ENCODE data around the gene BBOF1.

The BBOF1 gene

DNA sequence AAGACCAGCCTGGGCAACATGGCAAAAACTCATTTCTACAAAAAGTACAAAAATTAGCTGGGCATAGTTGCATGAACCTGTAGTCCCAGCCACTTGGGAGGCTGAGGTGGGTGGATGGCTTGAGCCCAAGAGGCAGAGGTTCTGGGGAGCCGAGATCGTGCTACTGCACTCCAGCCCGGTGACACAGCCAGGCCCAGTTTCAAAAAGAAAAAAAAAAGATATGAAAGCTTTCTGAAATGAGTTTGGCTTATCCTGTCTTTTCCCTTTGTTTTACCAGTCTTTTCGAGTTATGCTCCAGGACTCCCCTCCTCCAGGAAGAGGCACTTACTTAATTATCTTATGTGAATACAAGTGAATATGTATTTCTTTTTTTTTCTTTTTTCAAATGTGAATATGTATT is 3.2 kb downstream of the BBOF1 start:
- in situ Hi-C loops (cut with HindIII; ENCODE audit: low sequenced_read_pairs): no loop called here

- in situ Hi-C loops (cut with HindIII; ENCODE audit: low sequenced_read_pairs): no loop called here
Observed at GRCh38 chr14:74029136-74029535, 10.0 kb downstream of the BBOF1 start.

GRCh38 chr14:74034572-74034971 is 15.4 kb downstream of the BBOF1 start:
- in situ Hi-C loops (cut with HindIII; ENCODE audit: low sequenced_read_pairs): no loop called here

- in situ Hi-C loops (cut with HindIII; ENCODE audit: low sequenced_read_pairs): no loop called here
Observed at GRCh38 chr14:74035556-74035955, 16.4 kb downstream of the BBOF1 start.

- in situ Hi-C loops (cut with HindIII; ENCODE audit: low sequenced_read_pairs): no loop called here
Observed at GRCh38 chr14:74038020-74038859, 19.1 kb downstream of the BBOF1 start.

DNA sequence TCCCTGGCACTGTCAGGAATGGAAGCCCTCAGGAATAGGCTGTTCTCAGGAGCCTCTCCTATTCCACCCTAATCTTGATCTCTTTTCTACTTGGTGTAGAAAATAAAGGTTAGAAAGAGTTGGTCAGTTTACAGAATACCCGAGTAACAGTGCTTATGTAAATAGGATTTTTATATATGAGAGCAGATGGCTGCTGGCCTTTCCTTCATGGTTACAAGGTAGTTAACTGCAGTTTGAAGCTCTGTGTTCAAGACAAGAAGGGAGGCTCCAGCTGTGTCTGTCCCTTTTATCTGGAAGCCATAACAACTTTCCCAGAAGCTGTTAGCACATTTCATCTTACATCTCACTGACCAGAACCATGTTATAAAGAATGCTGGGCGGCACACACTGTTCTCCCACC is 23.1 kb downstream of the BBOF1 start:
- in situ Hi-C loops (cut with HindIII; ENCODE audit: low sequenced_read_pairs): no loop called here

DNA sequence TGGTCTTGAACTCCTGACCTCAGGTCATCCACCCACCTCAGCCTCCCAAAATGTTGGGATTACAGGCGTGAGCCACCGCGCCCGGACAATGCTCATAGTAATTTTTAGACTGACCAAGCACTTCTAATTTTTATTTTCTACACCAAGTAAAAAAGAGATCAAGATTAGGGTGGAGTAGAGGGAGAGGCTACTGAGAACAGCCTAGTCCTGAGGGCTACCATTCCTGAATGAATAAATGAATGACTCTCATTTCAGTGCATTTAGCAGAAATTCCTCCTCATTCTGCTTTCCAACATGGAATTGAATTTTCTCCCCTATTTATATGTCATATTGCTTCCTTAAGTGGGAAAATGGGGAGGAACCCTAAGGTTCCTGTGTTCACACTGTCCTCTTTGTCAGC is 26.4 kb downstream of the BBOF1 start:
- in situ Hi-C loops (cut with HindIII; ENCODE audit: low sequenced_read_pairs): no loop called here

DNA sequence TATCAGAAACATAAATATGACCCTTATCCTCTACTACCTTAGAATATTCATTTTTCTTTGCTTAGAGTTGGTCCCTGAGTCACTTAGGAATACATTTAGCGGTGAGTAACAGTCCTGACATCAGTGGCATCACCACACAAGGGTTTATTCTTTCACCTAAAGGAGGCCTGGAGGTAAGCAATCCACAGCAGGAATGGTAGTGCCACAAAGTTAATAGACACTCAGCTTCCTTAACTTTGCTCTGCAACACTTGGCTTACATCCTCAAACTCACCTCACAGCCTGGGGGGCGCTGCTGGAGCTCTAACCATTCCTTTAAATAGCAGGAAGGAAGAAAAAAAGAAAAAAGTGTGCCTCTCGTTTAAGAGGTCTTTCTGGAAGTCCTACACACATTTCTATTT is 29.1 kb downstream of the BBOF1 start:
- in situ Hi-C loops (cut with HindIII; ENCODE audit: low sequenced_read_pairs): no loop called here

DNA sequence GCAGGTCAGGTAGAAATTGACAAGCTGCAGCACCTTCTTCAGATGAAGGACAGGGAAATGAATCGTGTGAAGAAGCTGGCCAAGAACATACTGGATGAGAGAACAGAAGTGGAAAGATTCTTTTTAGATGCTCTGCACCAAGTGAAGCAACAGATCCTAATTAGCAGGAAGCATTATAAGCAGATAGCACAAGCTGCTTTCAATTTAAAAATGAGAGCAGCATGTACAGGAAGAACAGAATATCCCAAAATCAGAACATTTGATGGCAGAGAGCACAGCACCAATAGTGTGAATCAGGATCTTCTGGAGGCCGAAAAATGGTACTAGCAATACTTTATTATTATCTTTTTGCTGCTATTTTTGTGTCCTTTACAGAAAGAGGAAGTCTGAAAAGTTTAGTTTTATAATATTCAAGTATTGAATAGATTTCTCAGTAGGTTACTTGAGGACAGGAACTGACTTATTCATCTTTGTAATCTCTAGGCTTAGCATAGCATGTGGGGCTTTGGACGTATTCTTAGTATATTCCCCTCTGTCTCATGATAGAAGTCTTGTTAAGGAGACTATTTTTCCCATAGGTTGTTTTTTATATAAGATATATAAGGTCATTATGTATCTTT is 30.8 kb downstream of the BBOF1 start:
- in situ Hi-C loops (cut with HindIII; ENCODE audit: low sequenced_read_pairs): no loop called here

GRCh38 chr14:74062809-74063150 is 43.6 kb downstream of the BBOF1 start:
- in situ Hi-C loops (cut with HindIII; ENCODE audit: low sequenced_read_pairs): no loop called here

- in situ Hi-C loops (cut with HindIII; ENCODE audit: low sequenced_read_pairs): no loop called here
Observed at GRCh38 chr14:74064426-74064825, 45.3 kb downstream of the BBOF1 start.

DNA sequence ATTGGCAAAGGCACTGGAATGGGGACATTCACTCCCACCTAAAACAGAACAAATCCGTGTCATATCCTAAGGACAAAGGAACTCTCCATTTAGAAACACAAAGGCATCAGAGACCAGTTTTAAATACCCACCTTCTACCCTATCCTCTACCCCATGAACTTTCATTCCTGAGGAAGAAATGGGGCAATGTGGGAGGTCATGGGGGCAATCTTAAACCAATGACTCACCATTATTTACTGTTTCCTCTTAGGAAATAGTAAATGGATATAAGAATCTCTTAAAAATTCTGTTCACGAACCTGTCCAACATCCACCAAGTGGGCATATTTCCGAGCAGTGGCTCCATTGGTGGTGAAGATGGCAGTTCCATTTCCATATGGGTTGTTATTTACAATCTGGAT is 45.7 kb downstream of the BBOF1 start:
- in situ Hi-C loops (cut with HindIII; ENCODE audit: low sequenced_read_pairs): no loop called here

- in situ Hi-C loops (cut with HindIII; ENCODE audit: low sequenced_read_pairs): no loop called here
Observed at GRCh38 chr14:74065746-74066575, 46.8 kb downstream of the BBOF1 start.

GRCh38 chr14:74077401-74077800 is 58.3 kb downstream of the BBOF1 start:
- in situ Hi-C loops (cut with HindIII; ENCODE audit: low sequenced_read_pairs): no loop called here

- in situ Hi-C loops (cut with HindIII; ENCODE audit: low sequenced_read_pairs): no loop called here
Observed at GRCh38 chr14:74080820-74081460, 61.8 kb downstream of the BBOF1 start.

GRCh38 chr14:74081491-74081890 is 62.3 kb downstream of the BBOF1 start:
- in situ Hi-C loops (cut with HindIII; ENCODE audit: low sequenced_read_pairs): no loop called here

- in situ Hi-C loops (cut with HindIII; ENCODE audit: low sequenced_read_pairs): no loop called here
Observed at GRCh38 chr14:74083161-74083560, 64.0 kb downstream of the BBOF1 start.

- in situ Hi-C loops (cut with HindIII; ENCODE audit: low sequenced_read_pairs): no loop called here
Observed at GRCh38 chr14:74083784-74084276, 64.7 kb downstream of the BBOF1 start.

DNA sequence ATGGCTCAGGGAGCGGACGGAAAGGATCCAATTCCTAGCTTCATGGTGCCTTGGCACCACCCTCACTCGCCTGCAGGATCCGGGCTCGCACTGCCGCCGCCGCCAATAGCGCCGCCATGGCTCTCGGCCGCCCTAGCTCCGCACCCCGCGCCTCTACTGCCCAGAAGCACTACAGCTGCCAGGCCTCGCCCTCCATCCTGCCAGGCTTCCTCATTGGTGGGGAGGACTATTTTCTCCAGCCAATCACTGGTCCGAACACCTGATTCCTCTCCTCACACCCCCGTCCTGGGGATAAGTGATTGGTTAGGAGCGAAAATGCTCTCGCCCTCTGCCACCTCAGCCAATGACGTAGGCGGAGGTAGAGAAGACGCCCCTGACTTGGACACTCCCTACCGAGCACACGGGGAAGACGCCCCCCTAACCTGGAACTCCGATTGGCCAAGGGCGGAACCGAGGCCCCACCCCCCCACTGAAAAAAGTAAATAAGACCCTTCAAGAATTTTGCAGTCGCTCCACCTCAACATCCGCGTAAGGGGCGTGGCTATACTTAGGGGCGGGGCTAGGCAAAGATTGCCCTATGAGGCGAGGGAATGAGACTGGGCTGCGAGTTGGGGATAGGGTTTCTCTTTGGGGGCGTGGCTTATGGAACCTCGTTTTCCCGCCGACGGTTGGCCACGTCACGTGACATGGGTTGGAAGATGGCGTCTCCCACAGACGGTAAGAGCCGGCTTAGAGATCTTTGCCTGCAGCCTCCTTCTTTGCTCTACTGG is 65.3 kb downstream of the BBOF1 start, which contains the start of the genes ALDH6A1 and LIN52:
Gene ALDH6A1 (minus strand): TSS at position 177 of the 770 bp plus-strand sequence. CDS start 59 bp downstream, at position 118.
Gene LIN52 (plus strand): TSS at position 680 of the 770 bp plus-strand sequence. CDS start 19 bp downstream, at position 699.
- in situ Hi-C loops (cut with HindIII; ENCODE audit: low sequenced_read_pairs): no loop called here

GRCh38 chr14:74085047-74085637 is 66.0 kb downstream of the BBOF1 start:
- in situ Hi-C loops (cut with HindIII; ENCODE audit: low sequenced_read_pairs): no loop called here

Data from DLD1 (cell line).